ENCODE measurements around the gene AP3B1.
"Not testable (repeated sequence)": the region's sequence is repeated elsewhere in the genome, so short reads cannot be mapped to it uniquely, and the experiment has no call there.

Gene AP3B1

DNA sequence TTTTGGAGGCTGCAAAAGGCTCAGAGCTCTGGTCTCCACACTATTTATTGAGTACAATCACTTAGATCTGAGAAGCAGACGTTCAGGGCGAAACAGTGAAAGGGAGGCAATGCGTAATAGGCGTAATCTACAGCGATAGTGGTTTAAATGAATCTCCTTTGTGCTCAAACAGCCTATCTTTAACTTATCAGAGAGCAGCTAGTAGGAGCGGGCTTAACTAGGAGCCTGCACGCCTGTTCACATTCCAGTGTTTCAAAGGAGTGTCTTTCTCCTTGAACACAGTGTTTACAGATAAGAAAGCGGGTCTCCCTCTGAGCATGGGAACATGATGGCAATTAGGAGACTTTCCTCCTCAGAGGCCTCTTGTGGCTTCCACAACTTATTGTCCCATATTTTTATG lies 49.4 kb downstream of the AP3B1 start:
- no peak for DNase-seq

DNA sequence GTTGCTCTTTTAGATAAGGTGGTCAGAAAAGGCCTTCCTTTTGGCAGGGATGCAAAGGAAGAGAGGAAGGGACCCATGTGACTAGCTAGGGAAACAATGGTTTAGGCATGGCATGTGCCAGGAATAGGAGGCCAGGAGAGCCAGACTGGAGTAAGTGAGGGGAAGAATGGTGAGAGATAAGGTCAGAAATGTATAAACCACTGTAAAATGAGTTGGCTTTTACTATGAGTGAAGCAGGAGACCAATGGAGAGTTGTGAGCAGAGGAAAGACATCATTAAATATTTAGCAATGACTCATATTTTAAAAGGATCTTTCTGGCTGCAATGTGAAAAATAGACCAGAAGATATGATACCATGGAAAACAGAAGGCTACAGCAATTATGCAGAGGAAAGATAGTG lies 50.9 kb downstream of the AP3B1 start:
- no peak for DNase-seq

DNA sequence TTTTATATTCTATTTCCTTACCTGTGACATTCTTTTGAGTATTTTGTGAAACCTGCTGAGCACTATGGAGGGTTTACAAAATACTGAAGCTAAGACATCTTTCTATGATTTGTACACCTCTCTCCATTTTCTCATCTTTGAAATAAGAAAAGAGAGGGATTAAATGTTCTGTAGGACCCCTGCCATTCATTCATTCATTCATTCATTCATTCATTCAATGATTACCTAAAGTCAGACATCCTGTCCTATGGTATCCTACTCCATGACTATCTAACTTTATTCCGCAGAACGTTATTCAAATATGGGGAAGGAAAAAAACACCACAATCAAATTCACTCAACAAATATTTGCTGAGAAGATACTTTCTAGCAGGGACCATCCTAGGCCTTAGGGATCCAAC lies 51.4 kb downstream of the AP3B1 start:
- DNase-seq = no peak

DNA sequence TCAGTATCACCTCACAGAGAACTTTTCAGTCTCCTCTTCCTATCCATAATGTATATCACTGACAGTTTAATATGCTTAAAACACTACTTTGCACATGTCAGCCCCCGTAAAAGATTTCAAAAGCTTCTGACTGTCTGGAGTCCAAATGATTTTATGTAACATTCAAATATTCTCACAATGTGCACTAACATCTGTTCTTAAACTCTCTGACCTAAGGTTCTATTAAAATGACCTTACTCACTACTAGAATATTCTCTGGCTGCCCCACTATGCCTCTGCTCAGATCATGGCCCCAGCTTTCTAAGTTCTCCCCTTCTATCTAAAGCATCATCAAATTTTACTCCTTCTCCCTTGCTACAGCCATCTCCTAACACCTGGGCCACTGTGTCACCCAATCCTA lies 52.5 kb downstream of the AP3B1 start:
- DNase-seq = no peak

DNA sequence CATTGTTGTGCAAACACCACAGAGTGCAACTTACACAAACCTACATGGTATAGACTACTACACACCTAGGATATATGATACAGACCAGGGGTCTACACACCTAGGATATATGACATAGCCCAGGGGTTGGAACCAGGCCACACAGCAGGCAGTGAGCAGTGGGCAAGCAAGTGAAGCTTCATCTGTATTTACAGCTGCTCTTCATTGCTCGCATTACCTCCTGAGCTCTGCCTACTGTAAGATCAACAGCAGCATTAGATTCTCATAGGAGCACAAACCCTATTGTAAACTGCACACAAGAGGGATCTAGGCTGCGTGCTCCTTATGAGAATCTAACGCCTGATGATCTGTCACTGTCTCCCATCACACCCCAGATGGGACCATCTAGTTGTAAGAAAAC lies 56.6 kb downstream of the AP3B1 start:
- DNase-seq = no peak

DNA sequence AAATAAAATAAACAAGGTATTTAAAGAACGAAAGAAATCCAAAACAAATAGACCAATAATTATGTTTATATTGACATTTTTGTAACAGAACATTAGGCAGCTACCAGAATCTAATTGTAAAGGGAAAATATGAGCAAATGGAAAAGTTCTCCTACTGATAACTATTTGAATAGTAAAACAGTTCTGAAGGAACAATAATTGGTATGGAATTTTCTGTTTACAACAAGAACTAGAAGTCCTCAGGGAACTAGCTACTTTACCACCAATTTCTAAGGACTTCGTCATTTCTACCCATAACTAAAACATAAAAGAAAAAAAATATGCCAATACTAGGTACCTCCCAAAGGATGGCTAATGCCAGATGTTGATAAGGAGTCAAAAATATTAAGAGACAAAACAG lies 58.5 kb downstream of the AP3B1 start:
- DNase-seq = no peak

DNA sequence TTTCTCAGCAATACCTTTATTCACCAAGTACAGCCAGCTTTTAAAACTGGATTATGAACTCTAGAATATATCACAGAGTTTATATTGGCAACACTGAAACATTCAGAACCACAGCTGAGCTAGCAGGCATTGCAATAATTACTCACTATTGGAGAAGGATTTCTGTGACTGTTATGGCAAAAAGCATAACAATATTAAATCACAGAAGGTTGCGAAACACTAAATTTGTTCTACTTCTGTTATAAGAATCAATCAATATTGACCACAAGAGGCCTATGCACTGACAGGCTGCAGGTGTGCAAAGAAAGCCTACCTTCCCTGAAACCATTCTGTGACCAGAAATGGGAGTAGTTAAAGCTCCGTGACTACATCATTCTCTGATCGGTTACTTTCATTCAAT lies 59.2 kb downstream of the AP3B1 start:
- DNase-seq = no peak

DNA sequence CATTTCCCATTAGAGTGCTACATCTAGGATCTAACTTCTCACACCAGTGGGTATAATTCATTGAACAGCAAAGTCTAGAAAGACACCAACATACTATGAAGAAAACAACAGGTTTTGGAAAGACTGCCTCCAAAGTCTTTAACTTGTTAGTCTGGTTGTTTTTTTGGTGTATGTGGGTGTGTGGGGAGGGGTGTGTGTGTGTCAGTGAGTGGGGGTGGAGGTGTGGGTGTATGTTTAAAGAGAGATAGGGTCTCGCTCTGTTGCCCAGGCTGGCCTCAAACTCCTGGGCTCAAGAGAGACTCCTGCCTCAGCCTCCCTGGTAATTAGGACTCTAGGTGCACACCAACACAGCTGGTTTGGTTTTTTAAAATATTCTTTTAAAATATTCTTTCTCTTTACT lies 59.7 kb downstream of the AP3B1 start:
- no peak for DNase-seq

DNA sequence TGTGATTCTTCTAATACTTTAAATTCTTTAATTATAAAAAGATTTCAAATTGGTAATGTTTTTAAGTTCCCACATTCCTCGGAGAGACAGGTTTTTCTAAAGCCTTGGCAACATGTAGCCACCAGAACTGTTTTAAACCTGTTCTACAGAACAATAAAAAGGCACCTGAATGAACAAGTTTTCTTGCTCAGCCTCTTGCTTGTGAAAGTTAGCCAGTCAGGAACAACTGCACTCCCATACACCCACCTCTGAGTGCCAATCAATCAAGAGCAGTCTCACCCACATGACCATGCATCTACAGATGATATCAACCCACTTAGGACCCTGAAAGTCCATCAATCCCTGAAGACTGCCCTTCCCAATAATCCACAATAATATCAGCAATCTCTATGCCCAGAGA lies 62.3 kb downstream of the AP3B1 start:
- no peak for DNase-seq

DNA sequence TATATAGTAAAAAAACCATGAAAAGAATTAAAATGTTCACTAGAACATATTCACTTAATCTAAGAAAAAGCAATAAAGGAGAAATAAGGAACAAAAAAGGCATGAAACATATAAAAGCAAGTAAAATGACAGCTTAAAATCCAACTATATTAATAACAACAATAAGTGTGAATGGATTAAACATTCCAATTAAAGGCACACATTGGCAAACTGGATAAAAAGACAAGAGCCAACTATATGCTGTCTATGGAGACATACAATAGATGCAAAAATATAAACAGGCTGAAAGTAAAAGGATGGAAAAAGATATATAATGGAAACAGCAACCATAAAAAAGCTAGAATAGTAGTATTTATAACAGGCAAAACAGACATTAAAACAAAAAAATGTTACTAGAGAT lies 70.1 kb downstream of the AP3B1 start:
- no peak for DNase-seq

DNA sequence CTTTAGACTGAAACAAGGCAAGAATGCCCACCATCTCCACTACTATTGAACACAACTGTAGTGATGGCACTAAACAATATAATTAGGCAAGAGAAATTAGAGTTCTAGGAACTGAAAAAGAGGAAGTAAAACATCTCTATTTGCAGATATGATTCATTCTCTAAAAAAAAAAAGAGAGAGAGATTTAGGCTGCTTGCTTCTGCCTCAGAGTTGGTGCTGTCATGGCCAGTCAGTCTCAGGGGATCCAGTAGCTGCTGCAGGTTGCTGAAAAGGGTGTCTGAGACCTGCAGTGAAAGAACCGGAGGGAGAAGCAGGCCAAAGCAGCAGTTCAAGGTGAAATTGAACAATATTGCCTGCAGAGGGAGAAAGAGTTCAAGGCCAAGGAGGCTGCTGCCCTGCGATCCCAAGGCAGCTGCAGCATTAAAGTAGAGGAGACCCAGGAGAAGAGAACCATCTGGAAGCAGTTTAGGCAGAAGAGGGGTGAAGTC lies 72.5 kb downstream of the AP3B1 start:
- DNase-seq = no peak

DNA sequence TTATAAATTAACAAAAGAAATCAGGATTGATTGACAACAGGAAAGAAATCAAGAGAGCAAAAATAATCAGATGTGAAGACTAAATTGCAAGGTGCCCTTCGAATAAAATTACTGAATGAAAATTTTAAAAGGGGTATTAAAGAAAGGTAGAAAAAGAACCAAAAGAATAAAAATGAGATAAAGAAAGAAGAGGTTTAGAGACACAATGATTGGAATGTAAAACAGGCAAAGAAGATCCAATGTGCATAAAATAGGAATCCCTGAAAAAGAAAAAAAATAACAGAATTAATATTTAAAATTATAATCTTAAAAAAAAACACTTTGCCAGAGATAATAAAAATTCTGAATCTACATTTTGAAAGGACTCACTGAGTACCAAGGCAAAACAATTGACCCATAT lies 73.0 kb downstream of the AP3B1 start:
- no peak for DNase-seq

DNA sequence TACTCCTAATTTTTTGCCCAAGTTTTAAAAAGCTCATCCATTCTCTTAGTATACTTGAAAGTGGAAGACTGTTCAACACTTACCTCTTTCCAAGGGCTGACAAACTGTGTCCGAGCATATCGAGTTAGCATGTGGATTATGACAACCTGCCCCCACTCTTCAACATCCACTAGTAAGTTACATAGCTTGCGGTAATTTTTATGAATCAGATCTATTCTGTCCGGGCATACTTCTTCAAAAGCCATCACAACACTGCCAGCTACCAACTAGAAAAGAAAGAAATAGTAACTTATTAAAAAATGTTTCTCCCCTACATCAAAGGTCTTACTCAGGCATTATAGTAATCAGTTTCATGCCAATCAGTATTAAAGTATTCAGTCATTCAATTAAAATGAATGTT lies 78.5 kb downstream of the AP3B1 start:
- DNase-seq = no peak

DNA sequence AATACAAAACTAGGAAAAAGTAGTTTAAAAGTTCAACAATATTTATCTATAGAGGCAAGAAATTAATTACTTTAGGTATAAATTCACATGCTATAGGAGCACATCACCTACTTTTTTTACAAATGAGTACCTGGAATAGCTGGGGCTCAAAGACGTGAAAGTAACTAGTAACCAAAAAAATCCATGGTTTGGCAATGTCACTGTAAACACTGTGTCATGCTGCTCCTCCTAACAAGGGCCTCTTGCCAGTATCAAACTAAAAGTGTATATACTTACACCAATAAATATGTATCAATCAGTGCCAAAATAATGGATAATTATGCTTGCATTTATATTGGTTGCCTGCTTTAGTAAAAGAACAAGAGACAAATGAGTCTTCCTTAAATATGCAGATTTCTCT lies 78.9 kb downstream of the AP3B1 start:
- DNase-seq = no peak

DNA sequence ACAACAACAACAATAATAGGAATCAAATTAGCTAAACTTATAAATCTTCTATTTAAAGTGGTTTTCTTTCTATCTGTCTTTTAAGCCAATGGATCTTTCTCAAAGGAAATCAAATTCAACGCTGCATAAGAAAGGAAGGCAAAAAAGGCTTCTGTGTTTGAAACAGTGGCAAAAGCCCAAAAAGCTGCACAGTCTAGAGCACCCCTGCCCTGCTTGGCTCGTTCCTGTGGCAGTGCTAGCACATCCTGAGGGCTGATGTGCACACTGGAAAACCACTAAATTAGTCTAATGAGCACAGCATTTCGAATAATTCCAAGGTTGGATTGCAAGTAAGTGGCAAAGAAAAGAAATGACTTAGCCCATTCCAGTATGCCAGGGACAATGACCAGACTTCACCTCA lies 80.7 kb downstream of the AP3B1 start:
- DNase-seq = no peak

DNA sequence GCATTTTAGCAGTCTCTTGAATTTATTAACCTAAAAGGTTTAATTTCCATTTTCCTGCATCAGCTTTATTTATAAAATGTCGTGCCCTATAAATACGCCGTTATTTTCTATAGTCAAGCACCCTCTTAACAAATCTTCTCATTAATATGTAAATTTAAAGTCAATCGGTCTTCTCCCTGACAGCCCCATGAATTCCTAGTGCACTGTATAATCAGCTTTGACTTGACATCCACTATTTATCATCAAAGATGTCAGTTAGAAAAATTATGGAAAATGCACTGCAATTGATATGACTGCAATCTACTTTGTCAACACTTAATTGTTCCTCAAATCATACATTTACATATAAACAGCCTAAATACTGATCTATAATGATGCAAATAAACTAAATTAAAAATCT lies 83.4 kb downstream of the AP3B1 start:
- DNase-seq = no peak

DNA sequence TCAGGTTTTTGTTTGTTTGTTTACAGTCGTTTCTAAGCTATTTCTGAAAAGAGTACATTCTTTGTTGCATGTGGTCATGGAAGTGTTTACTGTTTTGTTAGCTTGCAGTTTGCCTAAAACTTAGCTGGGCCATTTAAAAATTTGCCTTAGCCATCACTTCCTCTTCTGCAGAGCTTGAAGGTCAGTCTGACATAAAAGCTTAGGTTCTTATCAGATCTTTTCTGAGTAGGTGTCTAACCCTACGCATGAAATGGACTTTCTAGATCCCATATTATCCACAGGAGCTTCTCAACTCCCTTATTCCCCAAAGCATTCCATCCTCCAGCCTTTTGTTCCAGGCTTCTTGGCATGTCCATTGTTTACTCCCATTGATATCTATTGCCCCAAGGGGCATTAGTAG lies 90.3 kb downstream of the AP3B1 start:
- DNase-seq = no peak

DNA sequence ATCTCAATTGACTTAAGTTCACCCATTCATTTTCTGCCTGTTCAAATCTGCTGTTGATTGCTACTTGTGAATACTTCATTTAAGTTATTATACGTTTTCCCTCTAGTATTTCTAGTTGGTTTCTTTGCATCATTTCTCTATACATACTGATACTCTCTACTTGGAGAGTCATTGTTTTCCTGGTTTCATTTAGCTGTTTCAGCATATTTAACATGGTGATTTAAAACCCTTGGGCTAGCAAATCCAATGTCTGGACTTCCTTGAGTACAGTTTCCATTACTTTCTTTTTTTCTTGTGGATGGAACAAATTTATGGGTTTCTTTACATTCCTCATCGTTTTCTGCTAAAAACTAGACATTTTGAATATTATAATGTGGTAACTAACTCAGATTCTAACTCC lies 90.7 kb downstream of the AP3B1 start:
- no peak for DNase-seq

DNA sequence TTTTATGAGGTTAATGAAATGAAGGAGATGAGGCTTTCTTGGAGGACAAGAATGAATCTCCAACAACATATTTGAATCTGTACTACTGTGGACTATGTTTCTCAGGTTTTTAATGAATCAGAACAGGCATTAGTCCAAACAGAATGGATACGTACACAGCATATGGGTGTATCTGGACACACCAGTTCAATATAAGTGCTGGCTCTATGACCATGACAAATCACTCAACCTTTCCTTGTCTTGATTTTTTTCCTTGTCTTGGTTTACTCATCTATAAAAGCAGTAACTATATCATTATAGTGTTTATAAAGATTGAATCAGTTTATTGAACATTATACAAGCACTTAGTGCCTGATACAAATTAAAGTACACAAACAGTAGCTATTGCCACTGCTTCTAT lies 104.1 kb downstream of the AP3B1 start:
- no peak for DNase-seq

DNA sequence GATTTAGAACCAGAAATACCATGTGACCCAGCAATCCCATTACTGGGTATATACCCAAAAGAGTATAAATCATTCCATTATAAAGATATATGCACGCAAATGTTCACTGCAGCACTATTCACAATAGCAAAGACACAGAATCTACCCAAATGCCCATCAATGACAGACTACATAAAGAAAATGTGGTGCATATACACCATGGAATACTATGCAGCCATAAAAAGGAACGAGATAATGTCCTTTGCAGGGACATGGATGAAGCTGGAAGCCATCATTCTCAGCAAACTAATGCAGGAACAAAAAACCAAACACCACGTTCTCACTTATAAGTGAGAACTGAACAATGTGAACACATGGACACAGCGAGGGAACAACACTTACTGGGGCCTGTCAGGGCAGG lies 105.8 kb downstream of the AP3B1 start:
- not testable (repeated sequence) for DNase-seq

DNA sequence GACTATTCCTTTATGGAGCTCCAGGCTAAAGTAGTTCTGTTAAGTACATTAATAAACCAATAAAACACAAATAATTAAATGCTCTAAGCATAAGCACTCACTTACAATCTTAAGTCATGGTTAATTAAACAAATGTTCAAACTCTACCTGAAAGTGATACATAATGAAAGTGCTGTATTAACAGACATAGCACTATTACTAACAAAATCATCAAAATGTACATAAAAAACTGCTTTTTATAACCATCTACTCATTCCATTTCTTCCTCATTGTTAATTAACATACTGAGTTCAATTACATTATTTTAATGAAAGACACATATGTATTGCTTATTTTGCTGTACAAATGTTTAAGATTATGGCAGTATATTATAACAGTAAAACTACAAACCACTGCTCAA lies 107.3 kb downstream of the AP3B1 start:
- no peak for DNase-seq

DNA sequence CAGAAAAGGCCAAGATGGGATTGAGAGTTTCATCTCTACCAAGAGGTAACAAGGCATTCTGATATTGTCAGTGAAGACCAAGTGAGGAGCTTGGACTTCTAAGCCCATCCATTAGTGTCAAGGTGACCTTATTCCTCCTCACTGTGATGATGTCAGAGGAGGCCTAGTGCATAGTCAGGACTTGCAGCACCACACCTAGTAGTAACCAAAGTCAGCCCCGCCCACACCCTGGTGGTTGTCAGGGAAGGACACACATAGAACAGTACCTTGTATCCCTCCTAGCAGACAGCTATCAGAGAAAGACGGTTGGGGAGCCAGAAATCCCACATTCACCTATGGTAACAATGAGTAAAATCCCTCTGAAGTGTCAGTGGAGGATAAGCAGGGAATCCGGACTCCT lies 111.7 kb downstream of the AP3B1 start:
- no peak for DNase-seq

DNA sequence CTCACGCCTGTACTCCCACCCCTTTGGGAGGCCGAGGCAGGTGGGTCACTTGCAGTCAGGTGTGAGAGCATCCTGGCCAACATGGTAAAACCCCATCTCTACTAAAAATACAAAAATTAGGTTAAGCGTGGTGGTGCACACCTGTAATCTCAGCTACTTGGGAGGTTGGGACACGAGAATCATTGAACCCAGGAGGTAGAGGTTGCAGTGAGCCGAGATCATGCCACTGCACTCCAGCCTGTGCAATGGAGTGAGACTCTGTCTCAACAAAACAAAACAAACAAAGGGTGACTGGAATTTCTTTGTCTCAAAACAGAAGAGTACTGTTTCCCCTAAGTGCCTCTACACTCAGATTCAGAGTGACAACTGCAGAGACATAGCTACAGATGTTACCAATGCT lies 116.1 kb downstream of the AP3B1 start:
- no peak for DNase-seq

DNA sequence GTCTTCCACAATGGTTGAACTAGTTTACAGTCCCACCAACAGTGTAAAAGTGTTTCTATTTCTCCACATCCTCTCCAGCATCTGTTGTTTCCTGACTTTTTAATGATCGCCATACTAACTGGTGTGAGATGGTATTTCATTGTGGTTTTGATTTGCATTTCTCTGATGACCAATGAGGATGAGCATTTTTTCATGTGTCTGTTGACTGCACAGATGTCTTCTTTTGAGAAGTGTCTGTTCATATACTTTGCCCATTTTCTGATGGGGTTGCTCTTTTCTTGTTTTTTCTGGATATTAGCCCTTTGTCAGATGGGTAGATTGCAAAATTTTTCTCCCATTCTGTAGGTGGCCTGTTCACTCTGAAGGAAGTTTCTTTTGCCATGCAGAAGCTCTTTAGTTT lies 124.2 kb downstream of the AP3B1 start:
- DNase-seq = not testable (repeated sequence)

DNA sequence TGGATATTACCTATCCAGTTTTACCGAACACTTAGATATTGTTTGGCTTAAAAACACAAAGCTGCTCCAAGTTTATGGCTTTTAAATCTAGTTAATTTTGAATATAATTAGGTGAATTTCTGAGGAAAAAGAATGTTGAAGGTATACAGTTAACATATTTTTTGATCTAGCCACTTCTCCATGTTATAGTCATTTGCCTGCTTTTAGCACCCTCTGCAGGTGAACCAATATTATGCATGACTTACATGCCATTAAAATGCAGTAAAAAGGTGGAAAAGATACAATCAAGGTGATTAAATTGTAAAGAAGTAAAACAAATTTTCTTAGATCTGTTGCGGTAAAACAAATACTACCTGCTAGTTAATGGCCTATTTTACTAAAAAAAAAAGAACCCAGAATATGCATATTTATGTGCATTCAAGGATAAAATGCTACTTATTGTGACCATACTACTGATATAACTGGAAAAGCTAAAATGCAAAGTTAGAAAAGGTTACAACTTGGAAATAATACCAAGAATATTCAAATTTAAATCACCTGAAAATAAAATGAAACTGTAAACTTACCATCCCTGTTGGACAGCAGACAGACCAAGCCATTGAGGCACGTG lies 132.1 kb downstream of the AP3B1 start:
- no peak for DNase-seq

Data from right kidney (tissue), 1 donor.